ENCODE data around the gene TDRD10. TPM values are rescaled to one million over a fixed set of nuclear protein-coding genes. Genes with fewer than 3 reads are reported as not detected.

TDRD10 gene
- total RNA-seq, 1 donor from 2014 or later = not detected

DNA sequence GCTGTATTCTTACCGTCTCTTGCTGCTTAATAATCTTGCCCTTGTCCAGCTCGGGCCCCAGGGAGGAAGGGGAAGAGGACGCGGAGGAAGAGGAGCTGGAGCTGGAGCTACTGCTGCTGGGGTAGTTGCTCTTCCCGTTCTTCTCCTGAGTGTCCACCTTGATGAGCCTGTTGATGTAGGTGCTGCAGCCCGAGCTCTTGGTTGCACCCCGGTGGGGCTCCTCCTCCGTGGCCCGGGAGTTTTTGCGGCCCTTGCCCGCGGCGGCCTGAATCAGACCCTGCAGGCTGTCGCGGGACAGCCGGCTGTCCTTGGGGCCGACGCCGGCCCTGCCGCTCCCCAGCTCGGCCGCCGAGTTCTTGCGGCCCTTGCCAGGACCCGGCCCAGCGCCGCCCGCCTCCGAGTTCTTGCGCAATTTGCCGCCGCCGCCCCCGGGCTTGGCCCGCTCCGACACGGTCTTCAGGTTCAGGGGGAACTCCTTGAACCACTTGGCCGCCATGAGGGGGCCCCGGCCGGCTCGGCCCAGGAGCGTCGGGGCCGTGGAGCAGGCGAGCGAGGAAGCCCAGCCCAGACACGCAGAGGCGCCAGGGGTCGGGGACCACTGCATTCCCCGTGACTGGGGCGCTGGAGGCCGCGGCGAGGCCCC is 475 bp upstream of the TDRD10 start:
- DNase-seq (ENCODE audit: low read depth) = no peak
- Mint-ChIP-seq H3K27ac (ENCODE audit: unreplicated experiment) (no peak overlapping the region), H3K4me1 (ENCODE audit: low read depth, unreplicated experiment) (peaks cover 7% of the 10 kb centered on the region), H3K27me3 (ENCODE audit: low read depth, unreplicated experiment) (peaks cover 63% of the 10 kb centered on the region), H3K4me3 (ENCODE audit: unreplicated experiment) (no peak overlapping the region), H3K9me3 (ENCODE audit: unreplicated experiment) (peaks cover 16% of the 10 kb centered on the region), H3K36me3 (ENCODE audit: low read depth, unreplicated experiment) (no peaks in the 10 kb centered on the region)
- H3K27me3 ChIP-seq (ENCODE audit: insufficient read depth, low read length) = peaks cover 74% of the 10 kb centered on the region
- no peak for FAIRE-seq
- H3K27ac ChIP-seq (ENCODE audit: low read depth, low read length) = no peak overlapping the region
- no peak overlapping the region for H3K9ac ChIP-seq (ENCODE audit: low read length)
- H3K4me3 ChIP-seq (ENCODE audit: insufficient read depth, low read depth, low read length) = no peak overlapping the region
- H3K36me3 ChIP-seq (ENCODE audit: insufficient read depth, low read length) = no peaks in the 10 kb centered on the region
- H2AFZ ChIP-seq (ENCODE audit: low read depth, low read length) = no peak overlapping the region
- H4K20me1 ChIP-seq (ENCODE audit: insufficient read depth, low read length) = no peaks in the 10 kb centered on the region
- no peaks in the 10 kb centered on the region for H3K79me2 ChIP-seq (ENCODE audit: insufficient read depth, low read length)
- H3K4me1 ChIP-seq (ENCODE audit: insufficient read depth, low read length) = no peaks in the 10 kb centered on the region
- TF ChIP-seq EZH2 (IDR thresholded peaks at IDR 0.05; ENCODE audit: insufficient read depth, low read length) = peak; percentile 94
- TF ChIP-seq, protein P1, sequence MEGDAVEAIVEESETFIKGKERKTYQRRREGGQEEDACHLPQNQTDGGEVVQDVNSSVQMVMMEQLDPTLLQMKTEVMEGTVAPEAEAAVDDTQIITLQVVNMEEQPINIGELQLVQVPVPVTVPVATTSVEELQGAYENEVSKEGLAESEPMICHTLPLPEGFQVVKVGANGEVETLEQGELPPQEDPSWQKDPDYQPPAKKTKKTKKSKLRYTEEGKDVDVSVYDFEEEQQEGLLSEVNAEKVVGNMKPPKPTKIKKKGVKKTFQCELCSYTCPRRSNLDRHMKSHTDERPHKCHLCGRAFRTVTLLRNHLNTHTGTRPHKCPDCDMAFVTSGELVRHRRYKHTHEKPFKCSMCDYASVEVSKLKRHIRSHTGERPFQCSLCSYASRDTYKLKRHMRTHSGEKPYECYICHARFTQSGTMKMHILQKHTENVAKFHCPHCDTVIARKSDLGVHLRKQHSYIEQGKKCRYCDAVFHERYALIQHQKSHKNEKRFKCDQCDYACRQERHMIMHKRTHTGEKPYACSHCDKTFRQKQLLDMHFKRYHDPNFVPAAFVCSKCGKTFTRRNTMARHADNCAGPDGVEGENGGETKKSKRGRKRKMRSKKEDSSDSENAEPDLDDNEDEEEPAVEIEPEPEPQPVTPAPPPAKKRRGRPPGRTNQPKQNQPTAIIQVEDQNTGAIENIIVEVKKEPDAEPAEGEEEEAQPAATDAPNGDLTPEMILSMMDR (IDR thresholded peaks at IDR 0.05; ENCODE audit: insufficient read depth, low read depth, low read length) = no peak
- peaks cover 12% of the 10 kb centered on the region for H3K9me3 ChIP-seq (ENCODE audit: insufficient read depth, low read depth, low read length)
- H3K4me2 ChIP-seq (ENCODE audit: low read length) = peak overlapping the region; percentile 33

DNA sequence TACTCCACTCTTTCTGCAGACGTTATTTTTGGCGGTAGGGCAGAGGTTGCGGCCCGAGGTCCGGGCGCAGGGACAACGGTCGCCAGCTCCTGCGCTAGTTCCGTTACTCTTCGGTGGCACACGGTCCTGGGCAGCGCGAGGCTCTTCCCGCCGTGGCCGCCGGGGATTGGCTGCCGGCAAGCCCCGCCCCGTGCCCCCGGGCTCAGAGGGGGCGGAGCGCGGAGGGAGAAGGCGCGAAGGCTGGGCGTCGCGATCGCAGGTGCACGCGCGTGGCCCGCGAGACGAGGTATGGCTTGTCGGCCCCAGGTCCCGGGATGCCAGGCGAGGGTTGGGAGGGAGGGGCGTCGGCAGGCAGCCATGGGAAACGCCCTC is 711 bp downstream of the TDRD10 start:
- TF ChIP-seq, protein P1 (IDR thresholded peaks at IDR 0.05; ENCODE audit: insufficient read depth, low read depth, low read length) = no peak
- TF ChIP-seq EZH2 (IDR thresholded peaks at IDR 0.05; ENCODE audit: insufficient read depth, low read length) = peak; percentile 27
- Mint-ChIP-seq H3K36me3 (ENCODE audit: low read depth, unreplicated experiment) (no peaks in the 10 kb centered on the region), H3K27me3 (ENCODE audit: low read depth, unreplicated experiment) (peaks cover 74% of the 10 kb centered on the region), H3K4me1 (ENCODE audit: low read depth, unreplicated experiment) (no peaks in the 10 kb centered on the region), H3K9me3 (ENCODE audit: unreplicated experiment) (peaks cover 21% of the 10 kb centered on the region), H3K27ac (ENCODE audit: unreplicated experiment) (no peak overlapping the region), H3K4me3 (ENCODE audit: unreplicated experiment) (no peak overlapping the region)
- H3K9ac ChIP-seq (ENCODE audit: low read length) = no peak overlapping the region
- peaks cover 75% of the 10 kb centered on the region for H3K27me3 ChIP-seq (ENCODE audit: insufficient read depth, low read length)
- FAIRE-seq (no peak), DNase-seq (ENCODE audit: low read depth) (no peak)
- H4K20me1 ChIP-seq (ENCODE audit: insufficient read depth, low read length) = no peaks in the 10 kb centered on the region
- no peaks in the 10 kb centered on the region for H3K4me1 ChIP-seq (ENCODE audit: insufficient read depth, low read length)
- H3K79me2 ChIP-seq (ENCODE audit: insufficient read depth, low read length) = no peaks in the 10 kb centered on the region
- no peaks in the 10 kb centered on the region for H3K36me3 ChIP-seq (ENCODE audit: insufficient read depth, low read length)
- peaks cover 12% of the 10 kb centered on the region for H3K9me3 ChIP-seq (ENCODE audit: insufficient read depth, low read depth, low read length)
- no peak overlapping the region for H3K4me3 ChIP-seq (ENCODE audit: insufficient read depth, low read depth, low read length)
- no peak overlapping the region for H2AFZ ChIP-seq (ENCODE audit: low read depth, low read length)
- H3K27ac ChIP-seq (ENCODE audit: low read depth, low read length) = no peak overlapping the region
- no peak overlapping the region for H3K4me2 ChIP-seq (ENCODE audit: low read length)

DNA sequence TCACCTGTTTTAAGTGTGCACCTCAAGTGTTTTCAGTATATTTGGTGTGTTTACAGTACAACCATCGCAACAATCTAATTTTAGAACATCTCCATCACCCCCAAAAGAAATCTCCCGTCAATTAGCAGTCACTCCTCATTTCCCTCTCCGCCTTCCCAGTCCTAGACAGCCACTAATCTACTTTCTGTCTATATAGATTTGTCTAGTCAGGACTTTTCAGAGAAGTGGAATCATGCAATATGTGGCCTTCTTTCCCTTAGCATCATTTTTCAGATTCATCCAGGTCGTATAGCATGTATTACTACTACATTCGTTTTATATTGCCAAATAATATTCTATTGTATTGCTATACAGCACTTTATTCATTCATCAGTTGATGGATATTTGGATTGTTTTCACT is 1.9 kb downstream of the TDRD10 start:
- TF ChIP-seq, protein P1 (IDR thresholded peaks at IDR 0.05; ENCODE audit: insufficient read depth, low read depth, low read length) = no peak
- TF ChIP-seq EZH2 (IDR thresholded peaks at IDR 0.05; ENCODE audit: insufficient read depth, low read length) = no peak
- no peaks in the 10 kb centered on the region for H3K36me3 ChIP-seq (ENCODE audit: insufficient read depth, low read length)
- peaks cover 81% of the 10 kb centered on the region for H3K27me3 Mint-ChIP-seq (ENCODE audit: low read depth, unreplicated experiment)
- H3K4me1 ChIP-seq (ENCODE audit: insufficient read depth, low read length) = no peaks in the 10 kb centered on the region
- H3K9me3 Mint-ChIP-seq (ENCODE audit: unreplicated experiment) = peaks cover 22% of the 10 kb centered on the region
- H3K9me3 ChIP-seq (ENCODE audit: insufficient read depth, low read depth, low read length) = peaks cover 12% of the 10 kb centered on the region
- H3K9ac ChIP-seq (ENCODE audit: low read length) = no peak overlapping the region
- H3K27ac Mint-ChIP-seq (ENCODE audit: unreplicated experiment) = no peak overlapping the region
- no peak overlapping the region for H3K4me3 ChIP-seq (ENCODE audit: insufficient read depth, low read depth, low read length)
- no peak overlapping the region for H3K27ac ChIP-seq (ENCODE audit: low read depth, low read length)
- no peaks in the 10 kb centered on the region for H3K79me2 ChIP-seq (ENCODE audit: insufficient read depth, low read length)
- no peaks in the 10 kb centered on the region for H3K36me3 Mint-ChIP-seq (ENCODE audit: low read depth, unreplicated experiment)
- H2AFZ ChIP-seq (ENCODE audit: low read depth, low read length) = no peak overlapping the region
- H3K27me3 ChIP-seq (ENCODE audit: insufficient read depth, low read length) = peaks cover 80% of the 10 kb centered on the region
- H3K4me3 Mint-ChIP-seq (ENCODE audit: unreplicated experiment) = no peak overlapping the region
- FAIRE-seq (no peak), DNase-seq (ENCODE audit: low read depth) (no peak)
- no peaks in the 10 kb centered on the region for H3K4me1 Mint-ChIP-seq (ENCODE audit: low read depth, unreplicated experiment)
- no peak overlapping the region for H3K4me2 ChIP-seq (ENCODE audit: low read length)
- no peaks in the 10 kb centered on the region for H4K20me1 ChIP-seq (ENCODE audit: insufficient read depth, low read length)

All from astrocyte (in vitro differentiated cells and primary cell).